Left ventricle myocardium inferior (tissue), 1 donor: ENCODE measurements around the gene ZNF570. TPM values are rescaled to one million over a fixed set of nuclear protein-coding genes. Genes with fewer than 3 reads are reported as not detected.

Experiments
- DNase-seq: peaks from one replicate; pipeline ENCODE4 v3.0.0-alpha.2; 2020
- H3K27ac ChIP-seq: fragments of 200-600 bp; replicated peaks from 2 replicates; pipeline ENCODE4 v1.8.0; 2021
- H3K27me3 ChIP-seq: fragments of 200-600 bp; 2 replicates; pipeline ENCODE4 v1.8.0; 2021; ENCODE audit warnings: low read depth
- H3K36me3 ChIP-seq: fragments of 200-600 bp; 2 replicates; pipeline ENCODE4 v1.8.0; 2021
- H3K4me1 ChIP-seq: fragments of 200-600 bp; 2 replicates; pipeline ENCODE4 v1.8.0; 2021
- H3K4me3 ChIP-seq: fragments of 200-600 bp; 2 replicates; pipeline ENCODE4 v1.8.0; 2021; ENCODE audit warnings: mild to moderate bottlenecking, moderate library complexity
- H3K9me3 ChIP-seq: fragments of 200-600 bp; replicated peaks from 2 replicates; pipeline ENCODE4 v1.8.0; 2021
- CTCF ChIP-seq: fragments of 200-600 bp; IDR thresholded peaks from 2 replicates; pipeline ENCODE4 v1.8.0; 2021; ENCODE audit warnings: antibody characterized with exemption, mild to moderate bottlenecking, borderline replicate concordance
- intact Hi-C: fragments of 100-400 bp; cut with micrococcal nuclease; formaldehyde crosslinking; loops from one replicate; pipeline ENCODE4 v1.11.0; 2022
- total RNA-seq: library from RNA; stranded (reverse); fragmentation: NEBNext Ultra II Directional; extraction: Animal tissue kit (Norgen Biotek cat#: 25700); gene quantifications from one replicate; pipeline ENCODE4 v1.2.1, GENCODE V29; 2021
- donor health status: DM: no; HTN: yes; CAD: no; lungs with severe emphysema.

Gene ZNF570
- total RNA-seq, 1 donor from 2014 or later, result 7.9 TPM

DNA sequence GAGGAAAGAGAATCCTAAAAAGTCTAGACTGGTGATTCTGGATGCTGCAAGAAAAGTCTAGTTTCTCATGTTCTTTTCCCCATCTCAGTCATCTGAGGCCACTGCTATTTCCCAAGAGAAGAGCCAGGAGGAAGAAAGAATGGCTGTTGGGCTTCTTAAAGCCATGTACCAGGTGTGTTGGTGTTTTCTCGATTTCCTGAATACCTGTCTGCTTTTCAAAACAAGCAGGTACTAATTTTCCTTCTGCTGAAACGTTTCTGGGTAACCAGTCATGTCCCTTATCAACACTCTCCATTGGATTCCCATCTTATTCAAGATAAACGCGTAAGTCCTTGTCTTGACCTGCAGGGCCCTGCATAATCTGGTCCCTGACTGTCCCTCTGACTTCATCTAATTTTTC lies 1.1 kb downstream of the ZNF570 start:
- peaks cover 48% of the 10 kb centered on the region for H3K4me1 ChIP-seq

DNA sequence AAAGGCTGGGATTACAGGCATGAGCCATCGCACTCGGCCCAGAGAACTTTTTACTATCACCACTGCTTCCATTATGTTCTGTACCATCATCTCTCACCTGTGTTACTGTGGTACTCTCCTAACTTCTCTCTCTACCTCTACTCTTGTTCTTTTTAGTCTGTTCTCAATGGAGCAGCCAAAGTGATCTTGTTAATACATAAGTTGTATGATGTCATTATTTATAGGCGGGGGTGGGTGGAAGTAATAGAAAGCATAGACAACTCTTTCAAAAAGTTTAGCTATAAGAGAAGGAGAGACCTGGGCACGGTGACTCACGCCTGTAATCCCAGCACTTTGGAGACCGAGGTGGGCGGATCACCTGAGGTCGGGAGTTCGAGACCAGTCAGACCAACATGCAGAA lies 3.0 kb downstream of the ZNF570 start:
- Histone ChIP-seq H3K36me3 (peaks cover 58% of the 10 kb centered on the region), H3K4me1 (peaks cover 33% of the 10 kb centered on the region), H3K4me3 (no peak overlapping the region), H3K9me3 (peaks cover 42% of the 10 kb centered on the region), H3K27ac (no peak overlapping the region), H3K27me3 (no peaks in the 10 kb centered on the region)
- DNase-seq, result no peak
- intact Hi-C loops, result no loop called here
- TF ChIP-seq CTCF, result no peak

More for the DNA sequence above, 1.1 kb downstream of the ZNF570 start:
- peaks cover 40% of the 10 kb centered on the region for H3K36me3 ChIP-seq
- TF ChIP-seq CTCF, result no peak
- peak overlapping the region; percentile 98 for H3K27ac ChIP-seq
- H3K9me3 ChIP-seq, result peaks cover 25% of the 10 kb centered on the region
- peak overlapping the region; percentile 89 for H3K4me3 ChIP-seq
- intact Hi-C loops, result no loop called here
- DNase-seq, result no peak
- H3K27me3 ChIP-seq, result no peaks in the 10 kb centered on the region

DNA sequence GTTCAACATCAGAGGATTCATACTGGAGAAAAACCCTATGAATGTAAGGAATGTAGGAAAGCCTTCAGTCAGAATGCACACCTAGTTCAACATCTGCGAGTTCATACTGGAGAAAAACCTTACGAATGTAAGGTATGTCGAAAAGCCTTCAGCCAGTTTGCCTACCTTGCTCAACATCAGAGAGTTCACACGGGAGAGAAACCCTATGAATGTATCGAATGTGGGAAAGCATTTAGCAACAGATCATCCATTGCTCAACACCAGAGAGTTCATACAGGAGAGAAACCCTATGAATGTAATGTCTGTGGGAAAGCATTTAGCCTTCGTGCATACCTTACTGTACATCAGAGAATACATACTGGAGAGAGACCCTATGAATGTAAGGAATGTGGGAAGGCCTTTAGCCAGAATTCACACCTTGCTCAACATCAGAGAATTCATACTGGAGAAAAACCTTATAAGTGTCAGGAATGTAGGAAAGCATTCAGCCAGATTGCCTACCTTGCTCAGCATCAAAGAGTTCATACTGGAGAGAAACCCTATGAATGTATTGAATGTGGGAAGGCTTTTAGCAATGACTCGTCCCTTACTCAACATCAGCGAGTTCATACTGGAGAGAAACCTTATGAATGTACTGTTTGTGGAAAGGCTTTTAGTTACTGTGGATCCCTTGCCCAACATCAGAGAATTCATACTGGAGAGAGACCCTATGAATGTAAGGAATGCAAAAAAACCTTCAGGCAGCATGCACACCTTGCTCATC lies 15.4 kb downstream of the ZNF570 start:
- Histone ChIP-seq H3K27ac (no peak overlapping the region), H3K4me1 (no peaks in the 10 kb centered on the region), H3K9me3 (peaks cover 100% of the 10 kb centered on the region), H3K36me3 (peaks cover 91% of the 10 kb centered on the region), H3K27me3 (no peaks in the 10 kb centered on the region), H3K4me3 (no peak overlapping the region)
- no peak for DNase-seq
- no peak for TF ChIP-seq CTCF
- intact Hi-C loops, result no loop called here

GRCh38 chr19:37492213-37492612 lies 23.1 kb downstream of the ZNF570 start:
- Histone ChIP-seq H3K27ac (no peak overlapping the region), H3K27me3 (no peaks in the 10 kb centered on the region), H3K36me3 (peaks cover 19% of the 10 kb centered on the region), H3K9me3 (peaks cover 100% of the 10 kb centered on the region), H3K4me3 (no peak overlapping the region), H3K4me1 (no peaks in the 10 kb centered on the region)
- intact Hi-C loops, result no loop called here
- DNase-seq, result no peak
- TF ChIP-seq CTCF, result no peak

- peaks cover 26% of the 10 kb centered on the region for H3K36me3 ChIP-seq
- H3K27me3 ChIP-seq, result no peaks in the 10 kb centered on the region
Observed at GRCh38 chr19:37505958-37506386, 36.8 kb downstream of the ZNF570 start.

More at GRCh38 chr19:37505958-37506386, 36.8 kb downstream of the ZNF570 start:
- no peak for DNase-seq
- peak overlapping the region; percentile 92 for H3K27ac ChIP-seq
- peaks cover 28% of the 10 kb centered on the region for H3K4me1 ChIP-seq
- peak overlapping the region; percentile 69 for H3K4me3 ChIP-seq
- no peak for TF ChIP-seq CTCF
- intact Hi-C loops, result no loop called here
- no peaks in the 10 kb centered on the region for H3K9me3 ChIP-seq
